H1 (cell line): Measurements from ENCODE around the gene PMS1. TPM values are rescaled to one million over a fixed set of nuclear protein-coding genes. Genes with fewer than 3 reads are reported as not detected.

ENCODE experiments used
- CTCF ChIA-PET: fragments of 300-600 bp; sonication (Branson Sonifier 250); formaldehyde crosslinking; loops from one replicate; lab custom pipeline; 2021; ENCODE audit not compliant: partially characterized antibody; lab: Charles Lee
- POLR2A ChIA-PET: fragments of 300-600 bp; sonication (Branson Sonifier 250); formaldehyde crosslinking; loops from one replicate; lab custom pipeline; 2021; ENCODE audit warnings: inconsistent platforms; ENCODE audit not compliant: partially characterized antibody; lab: Charles Lee
- DNase-seq, 2 experiments: peaks; one replicate each; pipeline versions ENCODE4 v3.0.0 to v3.0.0-alpha.2; 2010 to 2022; ENCODE audit warnings: low spot score in 2 of 2, low read depth in 1 of 2, mixed read lengths in 1 of 2
- FAIRE-seq: peaks from 2 replicates; lab custom pipeline; 2011; peaks lifted over from hg19 to GRCh38; lab: Jason Lieb, UNC
- H2AFZ ChIP-seq: 2 replicates; pipeline ENCODE4 v1.8.1; 2012; ENCODE audit warnings: low read length, inconsistent platforms
- H2AK5ac ChIP-seq: 2 replicates; pipeline ENCODE4 v1.6.1; 2013; ENCODE audit warnings: low read depth, low read length
- H2BK120ac ChIP-seq: replicated peaks from 2 replicates; pipeline ENCODE3; 2013; ENCODE audit warnings: low read depth, low read length, inconsistent platforms
- H2BK12ac ChIP-seq: 2 replicates; pipeline ENCODE4 v1.6.1; 2013; ENCODE audit warnings: low read depth, low read length
- H2BK15ac ChIP-seq: 2 replicates; pipeline ENCODE4 v1.6.1; 2013; ENCODE audit warnings: low read length
- H2BK20ac ChIP-seq: 2 replicates; pipeline ENCODE4 v1.6.1; 2013; ENCODE audit warnings: low read length
- H2BK5ac ChIP-seq: 2 replicates; pipeline ENCODE4 v1.6.1; 2013; ENCODE audit warnings: low read depth, low read length
- H3K14ac ChIP-seq: 2 replicates; pipeline ENCODE4 v1.6.1; 2013; ENCODE audit warnings: inconsistent platforms; ENCODE audit not compliant: insufficient read length
- H3K18ac ChIP-seq: 2 replicates; pipeline ENCODE4 v1.6.1; 2013; ENCODE audit warnings: low read length; ENCODE audit errors: extremely low read depth
- H3K23ac ChIP-seq: 2 replicates; pipeline ENCODE4 v1.6.1; 2013; ENCODE audit warnings: inconsistent platforms; ENCODE audit not compliant: insufficient read length
- H3K23me2 ChIP-seq: 2 replicates; pipeline ENCODE4 v1.6.1; 2013; ENCODE audit warnings: low read depth, low read length
- H3K27ac ChIP-seq: 2 replicates; pipeline ENCODE4 v1.6.1; 2011; ENCODE audit warnings: low read depth, low read length, inconsistent platforms
- H3K27me3 ChIP-seq, 4 experiments: replicated peaks in 1 of 4; 1 replicate in 1 of 4; 2 replicates in 3 of 4; pipeline versions ENCODE4 v1.6.1 to v1.8.1; 2011 to 2013; ENCODE audit warnings: low read length in 3 of 4, mild to moderate bottlenecking in 3 of 4, inconsistent platforms in 2 of 4, mixed read lengths in 2 of 4, moderate library complexity in 1 of 4; ENCODE audit not compliant: control insufficient read depth in 3 of 4, insufficient read depth in 3 of 4; ENCODE audit errors: extremely low read depth in 1 of 4
- H3K36me3 ChIP-seq, 4 experiments: 2 replicates each; pipeline versions ENCODE4 v1.6.1 to v1.8.1; 2011 to 2013; ENCODE audit warnings: mild to moderate bottlenecking in 4 of 4, low read length in 3 of 4, moderate library complexity in 2 of 4, control low read depth in 1 of 4, inconsistent platforms in 1 of 4; ENCODE audit not compliant: insufficient read depth in 4 of 4, control insufficient read depth in 2 of 4
- H3K4ac ChIP-seq: replicated peaks from 2 replicates; pipeline ENCODE3; 2013; ENCODE audit warnings: low read length, low read depth, mixed read lengths, inconsistent platforms; ENCODE audit not compliant: insufficient read length
- H3K4me1 ChIP-seq, 4 experiments: replicated peaks in 1 of 4; 1 replicate in 1 of 4; 2 replicates in 3 of 4; pipeline versions ENCODE4 v1.6.1 to v1.8.1; 2011 to 2013; ENCODE audit warnings: low read length in 3 of 4, inconsistent platforms in 2 of 4, mixed read lengths in 1 of 4; ENCODE audit not compliant: insufficient read depth in 4 of 4, control insufficient read depth in 3 of 4
- H3K4me2 ChIP-seq, 2 experiments: 2 replicates each; pipeline versions ENCODE4 v1.6.1 to v1.8.1; 2011 to 2013; ENCODE audit warnings: low read depth in 2 of 2, low read length in 2 of 2, control low read depth in 1 of 2, inconsistent platforms in 1 of 2, mild to moderate bottlenecking in 1 of 2; ENCODE audit not compliant: insufficient read depth in 1 of 2
- H3K4me3 ChIP-seq, 4 experiments: fragments of 200-600, 300-600 bp in 1 of 4; sonication (generic), shearing (Covaris generic), sonication (Bioruptor Twin) in 1 of 4; 2 replicates each; pipeline versions ENCODE4 v1.5.1 to v1.8.1; 2011 to 2016; ENCODE audit warnings: low read length in 4 of 4, low read depth in 3 of 4, control low read depth in 2 of 4, inconsistent platforms in 2 of 4, mild to moderate bottlenecking in 2 of 4, mixed read lengths in 1 of 4, moderate library complexity in 1 of 4; ENCODE audit not compliant: insufficient read depth in 2 of 4; ENCODE audit errors: extremely low read depth in 1 of 4
- H3K56ac ChIP-seq: replicated peaks from 2 replicates; pipeline ENCODE3; 2013; ENCODE audit warnings: low read depth, mild to moderate bottlenecking, mixed read lengths, low read length, inconsistent platforms; ENCODE audit not compliant: insufficient read length
- H3K79me1 ChIP-seq: 2 replicates; pipeline ENCODE4 v1.6.1; 2013; ENCODE audit warnings: low read depth, low read length, control low read depth
- H3K79me2 ChIP-seq, 2 experiments: 2 replicates each; pipeline versions ENCODE4 v1.6.1 to v1.8.1; 2012 to 2013; ENCODE audit warnings: low read length in 2 of 2, mild to moderate bottlenecking in 2 of 2, inconsistent platforms in 1 of 2; ENCODE audit not compliant: insufficient read depth in 2 of 2, control insufficient read depth in 1 of 2
- H3K9ac ChIP-seq, 4 experiments: replicated peaks in 1 of 4; 1 replicate in 1 of 4; 2 replicates in 3 of 4; pipeline versions ENCODE4 v1.6.1 to v1.8.1; 2011 to 2013; ENCODE audit warnings: low read depth in 3 of 4, low read length in 3 of 4, control low read depth in 2 of 4, mild to moderate bottlenecking in 2 of 4, moderate library complexity in 2 of 4, inconsistent platforms in 1 of 4; ENCODE audit errors: extremely low read depth in 1 of 4
- H3K9me3 ChIP-seq, 2 experiments: 2 replicates each; pipeline versions ENCODE4 v1.6.1 to v1.8.1; 2012 to 2013; ENCODE audit warnings: mild to moderate bottlenecking in 2 of 2, moderate library complexity in 2 of 2, control low read depth in 1 of 2, inconsistent platforms in 1 of 2, low read depth in 1 of 2, low read length in 1 of 2, mixed read lengths in 1 of 2; ENCODE audit not compliant: insufficient read depth in 2 of 2
- H4K20me1 ChIP-seq, 2 experiments: replicated peaks in 1 of 2; 2 replicates each; pipeline versions ENCODE3 to v1.8.1; 2011 to 2013; ENCODE audit warnings: inconsistent platforms in 2 of 2, low read length in 2 of 2, mild to moderate bottlenecking in 1 of 2; ENCODE audit not compliant: insufficient read depth in 2 of 2, control insufficient read depth in 1 of 2
- H4K5ac ChIP-seq: 2 replicates; pipeline ENCODE4 v1.6.1; 2013; ENCODE audit warnings: low read length, low read depth, mixed read lengths, inconsistent platforms; ENCODE audit not compliant: insufficient read length
- H4K8ac ChIP-seq: 2 replicates; pipeline ENCODE4 v1.8.0; 2013; ENCODE audit warnings: mild to moderate bottlenecking, moderate library complexity, low read length, inconsistent platforms; ENCODE audit not compliant: insufficient read depth; ENCODE audit errors: extremely low read depth
- H4K91ac ChIP-seq: replicated peaks from 2 replicates; pipeline ENCODE3; 2013; ENCODE audit warnings: low read length, mixed read lengths, inconsistent platforms; ENCODE audit not compliant: insufficient read length
- ATF2 ChIP-seq: IDR thresholded peaks from 2 replicates; pipeline ENCODE4 v1.6.1; 2012; ENCODE audit warnings: low read length, inconsistent platforms
- CBX5 ChIP-seq: fragments of 300-800, 300-1000 bp; sonication (generic); IDR thresholded peaks from 2 replicates; pipeline ENCODE4 v1.7.1; 2016; ENCODE audit warnings: antibody characterized with exemption, low read length, low read depth
- FOSL1 ChIP-seq: IDR thresholded peaks from 2 replicates; pipeline ENCODE4 v1.6.1; 2011; ENCODE audit warnings: mild to moderate bottlenecking, low read depth, low read length, moderate library complexity; ENCODE audit not compliant: insufficient read depth
- RAD21 ChIP-seq, 2 experiments: IDR thresholded peaks in 1 of 2; conservative IDR thresholded peaks in 1 of 2; 2 replicates each; pipeline ENCODE4 v1.6.1; 2011; ENCODE audit warnings: low read depth in 2 of 2, low read length in 2 of 2, improper control_type of control experiment in 1 of 2, inconsistent platforms in 1 of 2, mild to moderate bottlenecking in 1 of 2, moderate library complexity in 1 of 2
- WGBS, 2 experiments: shearing (Covaris generic) in 1 of 2; methylation state at CpG; one replicate each; pipeline versions ENCODE4 v1.1.6 to v1.1.7; 2013 to 2015; ENCODE audit warnings: low lambda C conversion rate in 2 of 2, mixed read lengths in 2 of 2, inconsistent platforms in 1 of 2, low coverage in 1 of 2, missing lambda C conversion rate in 1 of 2; ENCODE audit not compliant: insufficient replicate concordance in 2 of 2, insufficient coverage in 1 of 2, insufficient read length in 1 of 2; ENCODE audit errors: extremely low coverage in 1 of 2, missing lambda C conversion rate in 1 of 2; 5-methylcytosine and 5-hydroxymethylcytosine counted together
- polyA plus RNA-seq, 7 experiments: library from polyadenylated mRNA; depleted of rRNA in 3 of 7; stranded (reverse) in 5 of 7; unstranded in 2 of 7; fragments of >200 nt in 5 of 7; fragments of 200-250 nt in 2 of 7; gene quantifications; 1 replicate in 5 of 7; 2 replicates in 1 of 7; 4 replicates in 1 of 7; pipeline versions ENCODE4 v1.2.1 to v1.2.3, GENCODE V29; 2011 to 2013; ENCODE audit warnings: missing spikeins in 2 of 7, mixed read lengths in 2 of 7
- total RNA-seq: library from RNA; stranded (reverse); fragmentation: NEBNext Ultra II Directional; extraction: Animal tissue kit (Norgen Biotek cat#: 25700); gene quantifications from 2 replicates; pipeline ENCODE4 v1.2.1, GENCODE V29; 2021

The PMS1 gene
- total and polyA plus RNA-seq, 2 of the 8 experiments (the other 6 are each of a cell fraction or from before 2014, with no cell fraction given) = 13.1 to 59.7 TPM

DNA sequence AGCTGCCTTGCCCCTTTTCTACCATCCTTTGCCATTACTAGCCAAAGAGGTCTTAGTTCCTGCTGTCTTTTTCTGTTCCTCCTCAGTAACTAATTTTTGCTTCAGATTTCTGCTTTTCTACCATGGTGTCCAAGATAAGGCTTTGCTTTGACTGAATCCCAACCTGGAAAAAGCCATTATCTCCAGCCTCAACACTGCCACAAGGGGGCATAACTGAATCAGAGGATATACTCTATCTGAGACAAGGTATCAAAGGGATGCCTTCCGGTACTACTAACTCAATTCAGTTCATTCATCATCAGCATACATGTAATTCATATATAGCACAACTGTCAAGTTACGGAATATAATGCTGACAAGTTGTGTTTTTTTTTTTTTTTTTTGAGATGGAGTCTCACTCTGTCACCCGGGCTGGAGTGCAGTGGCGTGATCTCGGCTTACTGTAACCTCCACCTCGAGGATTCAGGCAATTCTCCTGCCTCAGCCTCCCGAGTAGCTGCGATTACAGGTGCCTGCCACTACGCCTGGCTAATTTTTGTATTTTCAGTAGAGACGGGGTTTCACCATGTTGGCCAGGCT, 33.1 kb upstream of the PMS1 start:
- FAIRE-seq = peak; percentile 78
- Histone ChIP-seq H3K23me2 (no peaks in the 10 kb centered on the region), H3K56ac (no peak overlapping the region), H3K23ac (no peak overlapping the region), H4K5ac (no peak overlapping the region), H3K14ac (no peak overlapping the region), H2AFZ (no peak overlapping the region), H4K91ac (no peak overlapping the region), H3K18ac (no peak overlapping the region), H4K8ac (no peak overlapping the region), H3K27ac (no peak overlapping the region), H3K36me3 (peaks cover 2 to 35% (median 6%) of the 10 kb centered on the region in 4 experiments; a peak in 4 of 8 replicates), H2BK20ac (no peak overlapping the region), H3K79me2 (no peaks in the 10 kb centered on the region), H2BK15ac (no peak overlapping the region), H2AK5ac (no peak overlapping the region), H4K20me1 (peaks cover 0 to 1% of the 10 kb centered on the region in 2 experiments), H3K9ac (no peak overlapping the region), H3K9me3 (no peaks in the 10 kb centered on the region), H2BK120ac (no peak overlapping the region), H3K27me3 (no peaks in the 10 kb centered on the region), H3K4ac (no peak overlapping the region), H3K4me1 (no peaks in the 10 kb centered on the region), H2BK5ac (no peak overlapping the region), H3K4me3 (no peak overlapping the region), H2BK12ac (no peak overlapping the region), H3K79me1 (no peaks in the 10 kb centered on the region), H3K4me2 (no peak overlapping the region)
- WGBS, 2 experiments = 90% methylated on average over 9 of the region's 10 CpGs; no CpG with 5 or more reads in 1 of the 2 experiments
- DNase-seq = peak in 1 of 2 experiments; percentile 50
- ChIA-PET POLR2A (no interaction called here), CTCF (interaction anchor here (0.6 to 4.0 kb wide), 21 partner anchors 8 to 330 kb away, joined by 3 to 21 read pairs (median 4); partner anchors contain the start of gene OSGEPL1)
- TF ChIP-seq CBX5 (no peak), ATF2 (no peak), RAD21 (IDR thresholded peaks at IDR 0.05 in 1 of 2, conservative IDR thresholded peaks at IDR 0.05 in 1 of 2; ENCODE audit: low read depth in 2 of 2, low read length in 2 of 2) (peak; percentile 62 to 63), FOSL1 (no peak)
